ENCODE results near the gene PRR23E.

Gene PRR23E

DNA sequence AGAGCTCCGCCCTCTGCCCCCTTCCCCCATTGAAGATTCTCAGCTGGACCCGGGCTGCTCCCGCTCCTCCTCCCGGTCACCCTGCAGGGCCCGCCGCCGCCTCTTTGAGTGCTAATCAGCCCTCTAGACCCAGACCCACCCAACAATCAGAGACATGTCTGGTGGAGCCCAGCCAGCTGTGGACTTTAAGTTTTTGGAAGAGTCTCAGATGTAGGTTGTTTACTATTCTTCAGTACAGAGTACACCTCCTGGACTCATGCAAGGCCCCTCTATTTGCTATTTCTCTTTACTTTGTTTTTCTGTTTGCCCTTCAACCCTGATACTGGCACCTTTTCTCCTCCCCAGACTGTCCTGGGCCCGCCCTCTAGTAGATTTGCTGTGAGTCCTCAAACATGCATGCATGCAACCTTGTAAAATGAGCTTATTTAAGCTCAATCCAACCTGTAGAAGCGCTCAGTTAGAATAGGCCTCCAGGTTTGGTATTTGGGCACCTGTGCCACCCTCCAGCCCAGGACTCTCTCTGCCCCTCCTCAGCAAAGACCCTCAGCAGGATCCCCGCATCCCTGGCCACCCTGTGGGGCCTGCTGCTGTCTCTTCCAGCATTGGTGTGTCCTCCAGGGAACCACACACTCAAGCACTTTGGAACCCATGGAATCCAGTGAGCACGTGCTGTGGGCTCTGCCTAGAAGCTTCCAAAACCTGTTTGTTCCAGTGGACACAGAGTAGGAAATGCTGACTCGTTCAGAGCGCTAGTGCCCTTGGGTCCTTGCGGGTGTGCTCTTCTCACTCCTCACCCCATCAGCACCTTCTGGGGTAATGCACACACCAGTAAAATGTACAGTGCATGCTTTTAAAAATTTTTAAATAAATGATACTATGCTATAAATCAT lies 4.6 kb downstream of the PRR23E start (continued):
- TF ChIP-seq, protein P1, sequence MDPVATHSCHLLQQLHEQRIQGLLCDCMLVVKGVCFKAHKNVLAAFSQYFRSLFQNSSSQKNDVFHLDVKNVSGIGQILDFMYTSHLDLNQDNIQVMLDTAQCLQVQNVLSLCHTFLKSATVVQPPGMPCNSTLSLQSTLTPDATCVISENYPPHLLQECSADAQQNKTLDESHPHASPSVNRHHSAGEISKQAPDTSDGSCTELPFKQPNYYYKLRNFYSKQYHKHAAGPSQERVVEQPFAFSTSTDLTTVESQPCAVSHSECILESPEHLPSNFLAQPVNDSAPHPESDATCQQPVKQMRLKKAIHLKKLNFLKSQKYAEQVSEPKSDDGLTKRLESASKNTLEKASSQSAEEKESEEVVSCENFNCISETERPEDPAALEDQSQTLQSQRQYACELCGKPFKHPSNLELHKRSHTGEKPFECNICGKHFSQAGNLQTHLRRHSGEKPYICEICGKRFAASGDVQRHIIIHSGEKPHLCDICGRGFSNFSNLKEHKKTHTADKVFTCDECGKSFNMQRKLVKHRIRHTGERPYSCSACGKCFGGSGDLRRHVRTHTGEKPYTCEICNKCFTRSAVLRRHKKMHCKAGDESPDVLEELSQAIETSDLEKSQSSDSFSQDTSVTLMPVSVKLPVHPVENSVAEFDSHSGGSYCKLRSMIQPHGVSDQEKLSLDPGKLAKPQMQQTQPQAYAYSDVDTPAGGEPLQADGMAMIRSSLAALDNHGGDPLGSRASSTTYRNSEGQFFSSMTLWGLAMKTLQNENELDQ (tag by site-specific recombination; IDR thresholded peaks at IDR 0.05; ENCODE audit: low read depth): no peak
- TF ChIP-seq ZFP3 (tag by site-specific recombination; IDR thresholded peaks at IDR 0.05; ENCODE audit: low read depth): no peak
- TF ChIP-seq YY2 (tag by site-specific recombination; IDR thresholded peaks at IDR 0.05): no peak
- TF ChIP-seq ZBTB17 (tag by site-specific recombination; IDR thresholded peaks at IDR 0.05): no peak
- TF ChIP-seq ZNF677 (tag by site-specific recombination; IDR thresholded peaks at IDR 0.05): no peak
- no peak for TF ChIP-seq ZNF140 (tag by site-specific recombination; IDR thresholded peaks at IDR 0.05)
- TF ChIP-seq, protein P2, sequence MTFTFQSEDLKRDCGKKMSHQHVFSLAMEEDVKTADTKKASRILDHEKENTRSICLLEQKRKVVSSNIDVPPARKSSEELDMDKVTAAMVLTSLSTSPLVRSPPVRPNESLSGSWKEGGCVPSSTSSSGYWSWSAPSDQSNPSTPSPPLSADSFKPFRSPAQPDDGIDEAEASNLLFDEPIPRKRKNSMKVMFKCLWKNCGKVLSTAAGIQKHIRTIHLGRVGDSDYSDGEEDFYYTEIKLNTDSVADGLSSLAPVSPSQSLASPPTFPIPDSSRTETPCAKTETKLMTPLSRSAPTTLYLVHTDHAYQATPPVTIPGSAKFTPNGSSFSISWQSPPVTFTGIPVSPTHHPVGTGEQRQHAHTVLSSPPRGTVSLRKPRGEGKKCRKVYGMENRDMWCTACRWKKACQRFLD (tag by site-specific recombination; IDR thresholded peaks at IDR 0.05): no peak
- no peak for TF ChIP-seq TRIM28 (IDR thresholded peaks at IDR 0.05; ENCODE audit: borderline replicate concordance, low read length)
- no peak for TF ChIP-seq KLF9 (tag by site-specific recombination; IDR thresholded peaks at IDR 0.05; ENCODE audit: low read depth)

DNA sequence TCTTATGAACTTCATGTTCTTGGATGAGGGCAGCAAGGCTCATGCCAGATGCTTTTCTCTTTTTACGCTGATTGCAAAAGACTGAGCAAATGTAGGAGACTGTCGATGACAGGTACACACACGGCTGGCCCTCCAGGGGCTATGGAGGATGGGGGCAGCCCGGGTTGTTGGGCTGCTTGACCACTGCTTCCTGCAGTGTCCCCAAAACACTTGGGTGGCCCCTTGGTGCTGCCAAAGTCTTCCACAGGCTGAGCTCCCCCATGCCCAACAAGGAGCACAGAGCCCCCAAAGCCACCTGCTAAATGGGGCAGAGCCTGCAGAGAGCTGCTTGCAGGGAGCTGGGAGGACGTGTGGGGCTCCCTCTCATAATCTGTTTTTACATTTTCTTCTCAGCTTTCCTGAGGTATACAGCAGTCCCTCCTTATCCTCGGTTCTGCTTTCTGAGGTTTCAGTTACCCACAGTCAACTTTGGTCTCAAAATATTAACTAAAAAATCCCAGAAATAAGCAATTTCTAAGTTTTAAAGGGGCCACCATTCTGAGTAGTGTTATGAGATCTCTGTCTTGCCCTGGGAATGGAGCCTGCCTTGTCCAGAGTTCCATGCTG lies 7.3 kb downstream of the PRR23E start:
- Histone ChIP-seq H3K27ac (ENCODE audit: extremely low read depth, low read depth, low read length) (no peak overlapping the region), H3K9me3 (ENCODE audit: control insufficient read depth, insufficient read depth, low read depth, low read length) (no peaks in the 10 kb centered on the region), H3K4me1 (ENCODE audit: control insufficient read depth, insufficient read depth, low read length) (no peaks in the 10 kb centered on the region), H3K36me3 (ENCODE audit: control insufficient read depth in 2 of 2, insufficient read depth in 1 of 2, low read length in 2 of 2) (no peaks in the 10 kb centered on the region), H3K4me3 (ENCODE audit: low read depth, low read length) (no peak overlapping the region)
- CTCF ChIA-PET: interaction anchor here (0.6 kb wide), 1 partner anchor 13 kb away, joined by 8 read pairs; no protein-coding TSS in a partner anchor
- POLR2A ChIA-PET: no interaction called here
- no peak for TF ChIP-seq ZNF354C (tag by site-specific recombination; IDR thresholded peaks at IDR 0.05; ENCODE audit: borderline replicate concordance, low read depth)
- TF ChIP-seq ZFP69B (tag by site-specific recombination; IDR thresholded peaks at IDR 0.05): no peak
- TF ChIP-seq ZNF510 (tag by site-specific recombination; IDR thresholded peaks at IDR 0.05; ENCODE audit: insufficient replicate concordance): no peak
- TF ChIP-seq ZNF707 (tag by site-specific recombination; IDR thresholded peaks at IDR 0.05): no peak

DNA sequence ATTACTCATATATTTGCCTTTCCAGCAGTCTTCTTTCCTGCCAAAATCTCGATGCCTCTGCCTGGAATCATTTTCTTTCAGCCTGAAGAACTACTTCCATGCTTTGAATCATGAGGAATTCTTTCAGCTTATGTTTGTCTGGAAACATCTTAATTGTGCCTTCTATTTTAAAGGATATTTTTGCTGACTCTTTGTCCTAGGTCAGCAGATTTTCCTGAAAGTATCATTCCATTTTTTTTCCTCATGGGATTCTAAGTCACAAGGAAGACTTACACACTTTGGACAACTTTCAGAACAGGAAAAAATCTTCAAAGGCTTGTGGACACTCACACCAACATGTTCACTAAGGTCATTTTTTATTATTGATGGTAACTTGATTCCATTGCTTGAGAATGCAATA lies 10.1 kb downstream of the PRR23E start:
- H3K27ac ChIP-seq (ENCODE audit: extremely low read depth, low read depth, low read length): no peak overlapping the region
- ChIA-PET POLR2A (no interaction called here), CTCF (no interaction called here)
- TF ChIP-seq ZNF112 (tag by site-specific recombination; IDR thresholded peaks at IDR 0.05) (no peak), ZSCAN30 (tag by site-specific recombination; IDR thresholded peaks at IDR 0.05) (no peak), ZNF324 (tag by site-specific recombination; IDR thresholded peaks at IDR 0.05) (no peak), KLF10 (tag by site-specific recombination; IDR thresholded peaks at IDR 0.05) (no peak), ZNF248 (tag by site-specific recombination; IDR thresholded peaks at IDR 0.05) (no peak), EGR2 (tag by site-specific recombination; IDR thresholded peaks at IDR 0.05; ENCODE audit: low read depth) (no peak), ZBTB1 (tag by site-specific recombination; IDR thresholded peaks at IDR 0.05) (no peak), ZNF629 (tag by site-specific recombination; IDR thresholded peaks at IDR 0.05) (no peak), ZNF677 (tag by site-specific recombination; IDR thresholded peaks at IDR 0.05) (no peak), ZNF423 (tag by site-specific recombination; IDR thresholded peaks at IDR 0.05) (no peak)
- TF ChIP-seq, protein P3, sequence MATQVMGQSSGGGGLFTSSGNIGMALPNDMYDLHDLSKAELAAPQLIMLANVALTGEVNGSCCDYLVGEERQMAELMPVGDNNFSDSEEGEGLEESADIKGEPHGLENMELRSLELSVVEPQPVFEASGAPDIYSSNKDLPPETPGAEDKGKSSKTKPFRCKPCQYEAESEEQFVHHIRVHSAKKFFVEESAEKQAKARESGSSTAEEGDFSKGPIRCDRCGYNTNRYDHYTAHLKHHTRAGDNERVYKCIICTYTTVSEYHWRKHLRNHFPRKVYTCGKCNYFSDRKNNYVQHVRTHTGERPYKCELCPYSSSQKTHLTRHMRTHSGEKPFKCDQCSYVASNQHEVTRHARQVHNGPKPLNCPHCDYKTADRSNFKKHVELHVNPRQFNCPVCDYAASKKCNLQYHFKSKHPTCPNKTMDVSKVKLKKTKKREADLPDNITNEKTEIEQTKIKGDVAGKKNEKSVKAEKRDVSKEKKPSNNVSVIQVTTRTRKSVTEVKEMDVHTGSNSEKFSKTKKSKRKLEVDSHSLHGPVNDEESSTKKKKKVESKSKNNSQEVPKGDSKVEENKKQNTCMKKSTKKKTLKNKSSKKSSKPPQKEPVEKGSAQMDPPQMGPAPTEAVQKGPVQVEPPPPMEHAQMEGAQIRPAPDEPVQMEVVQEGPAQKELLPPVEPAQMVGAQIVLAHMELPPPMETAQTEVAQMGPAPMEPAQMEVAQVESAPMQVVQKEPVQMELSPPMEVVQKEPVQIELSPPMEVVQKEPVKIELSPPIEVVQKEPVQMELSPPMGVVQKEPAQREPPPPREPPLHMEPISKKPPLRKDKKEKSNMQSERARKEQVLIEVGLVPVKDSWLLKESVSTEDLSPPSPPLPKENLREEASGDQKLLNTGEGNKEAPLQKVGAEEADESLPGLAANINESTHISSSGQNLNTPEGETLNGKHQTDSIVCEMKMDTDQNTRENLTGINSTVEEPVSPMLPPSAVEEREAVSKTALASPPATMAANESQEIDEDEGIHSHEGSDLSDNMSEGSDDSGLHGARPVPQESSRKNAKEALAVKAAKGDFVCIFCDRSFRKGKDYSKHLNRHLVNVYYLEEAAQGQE (tag by site-specific recombination; IDR thresholded peaks at IDR 0.05): no peak

More for the DNA sequence above, 10.1 kb downstream of the PRR23E start:
- Histone ChIP-seq H3K4me1 (ENCODE audit: control insufficient read depth, insufficient read depth, low read length) (no peaks in the 10 kb centered on the region), H3K36me3 (ENCODE audit: control insufficient read depth in 2 of 2, insufficient read depth in 1 of 2, low read length in 2 of 2) (no peaks in the 10 kb centered on the region), H3K4me3 (ENCODE audit: low read depth, low read length) (no peak overlapping the region), H3K9me3 (ENCODE audit: control insufficient read depth, insufficient read depth, low read depth, low read length) (no peaks in the 10 kb centered on the region)

Data from HEK293 (cell line).